Spleen (tissue), 11 donors: ENCODE results near the gene GRIN3B. TPM values are rescaled to one million over a fixed set of nuclear protein-coding genes. Genes with fewer than 3 reads are reported as not detected.

Source experiments
- DNase-seq: peaks from one replicate; pipeline ENCODE4 v3.0.0-alpha.2; 2020
- H3K27ac ChIP-seq, 8 donors: fragments of 200-600 bp; sonication (generic) in 7 of 8; 1 replicate in 4 of 8; 2 replicates in 4 of 8; pipeline versions ENCODE4 v1.5.0 to v1.8.0; 2016 to 2021; ENCODE audit warnings: inconsistent platforms in 4 of 8, mild to moderate bottlenecking in 4 of 8, moderate library complexity in 1 of 8
- H3K27me3 ChIP-seq, 7 donors: fragments of 200-600 bp; sonication (generic) in 6 of 7; replicated peaks in 1 of 7; 1 replicate in 4 of 7; 2 replicates in 3 of 7; pipeline versions ENCODE4 v1.5.0 to v1.8.0; 2016 to 2021; ENCODE audit warnings: inconsistent platforms in 3 of 7, mild to moderate bottlenecking in 1 of 7
- H3K36me3 ChIP-seq, 6 donors: fragments of 200-600 bp; sonication (generic) in 5 of 6; 1 replicate in 4 of 6; 2 replicates in 2 of 6; pipeline versions ENCODE4 v1.5.0 to v1.8.0; 2016 to 2021; ENCODE audit warnings: inconsistent platforms in 2 of 6
- H3K4me1 ChIP-seq, 6 donors: fragments of 200-600 bp; sonication (generic) in 5 of 6; 1 replicate in 3 of 6; 2 replicates in 3 of 6; pipeline versions ENCODE4 v1.5.0 to v1.8.0; 2016 to 2021; ENCODE audit warnings: inconsistent platforms in 3 of 6
- H3K4me3 ChIP-seq, 8 donors: fragments of 200-600 bp; sonication (generic) in 7 of 8; 1 replicate in 4 of 8; 2 replicates in 4 of 8; pipeline versions ENCODE4 v1.5.0 to v1.8.0; 2016 to 2021; ENCODE audit warnings: inconsistent platforms in 4 of 8, mild to moderate bottlenecking in 4 of 8, moderate library complexity in 2 of 8
- H3K9me3 ChIP-seq, 8 donors: fragments of 200-600 bp; sonication (generic) in 7 of 8; 1 replicate in 4 of 8; 2 replicates in 4 of 8; pipeline versions ENCODE4 v1.5.0 to v1.8.0; 2016 to 2021; ENCODE audit warnings: inconsistent platforms in 4 of 8
- CTCF ChIP-seq, 11 experiments: fragments of 200-600 bp in 7 of 11; fragments of 450-650 bp in 4 of 11; sonication (generic) in 4 of 11; IDR thresholded peaks in 8 of 11; conservative IDR thresholded peaks in 3 of 11; 1 replicate in 7 of 11; 2 replicates in 4 of 11; pipeline versions ENCODE4 v1.4.0 to v1.8.0; 2016 to 2021; ENCODE audit warnings: antibody characterized with exemption in 11 of 11, inconsistent platforms in 4 of 11, mild to moderate bottlenecking in 1 of 11
- POLR2A ChIP-seq, 3 donors: fragments of 450-650 bp; IDR thresholded peaks; one replicate each; pipeline ENCODE4 v1.5.1; 2017; ENCODE audit warnings: antibody characterized with exemption in 3 of 3, mild to moderate bottlenecking in 1 of 3
- POLR2AphosphoS5 ChIP-seq, 3 donors: sonication (generic); formaldehyde crosslinking; IDR thresholded peaks; one replicate each; pipeline ENCODE4 v1.5.1; 2017; ENCODE audit warnings: antibody characterized with exemption in 3 of 3
- WGBS, 5 donors: extraction: QIAGEN DNeasy Blood & Tissue Kit in 3 of 5; methylation state at CpG; one replicate each; pipeline versions ENCODE4 v1.1.5 to v1.1.7; 2013 to 2018; 5-methylcytosine and 5-hydroxymethylcytosine counted together
- intact Hi-C: fragments of 100-400 bp; cut with DNase I; formaldehyde crosslinking; loops from one replicate; pipeline ENCODE4 v1.15.0; 2023; ENCODE audit warnings: low total_unique reads
- polyA plus RNA-seq, 3 donors: library from polyadenylated mRNA; stranded (reverse); fragments of 200-250 nt; gene quantifications; one replicate each; pipeline ENCODE4 v1.2.1, GENCODE V29; 2013
- total RNA-seq, 7 donors: library from RNA; depleted of rRNA in 3 of 7; stranded (reverse); fragments of >200 nt in 3 of 7; fragmentation: NEBNext Ultra II Directional in 4 of 7; extraction: Animal tissue kit (Norgen Biotek cat#: 25700) in 4 of 7; gene quantifications; one replicate each; pipeline versions ENCODE4 v1.1.0 to v1.2.1, GENCODE V29; 2016 to 2021
- donor health status: healthy with polysubstance abuse.
- donor health status: DM: no; HTN: no; CAD: no; lungs with moderate emphysema.
- donor health status: DM: no; HTN: no; CAD: no.
- donor health status: Bipolar disorder and iron deficiency.
- donor health status: healthy.
- donor health status: DM: no; HTN: no; CAD: no.
- donor health status: DM: yes; HTN: yes; CAD: no.

The GRIN3B gene
- total and polyA plus RNA-seq, 10 donors = 0.07 to 0.11 TPM; not detected in 8

- peak; percentile 83 for DNase-seq
- Histone ChIP-seq H3K27me3 (no peaks in the 10 kb centered on the region), H3K9me3 (no peaks in the 10 kb centered on the region), H3K4me1 (peaks cover 38 to 86% (median 61%) of the 10 kb centered on the region in 6 donors), H3K36me3 (peaks cover 0 to 67% (median 32%) of the 10 kb centered on the region in 6 donors), H3K4me3 (peak overlapping the region in 5 of 8 donors; percentile 56 to 92 (median 73)), H3K27ac (peak overlapping the region; percentile 53 to 94 (median 86))
- 64 to 73% (median 66%) methylated on average over 22 of the region's 22 CpGs for WGBS, 5 donors
- no peak for TF ChIP-seq POLR2A (IDR thresholded peaks at IDR 0.05)
- peak in 1 of 3 donors; percentile 0 for TF ChIP-seq POLR2AphosphoS5 (IDR thresholded peaks at IDR 0.05)
- intact Hi-C loops = no loop called here
Measured at GRCh38 chr19:1038978-1039645, 38.9 kb downstream of the GRIN3B start.

- peak; percentile 100 for DNase-seq
- 2 to 7% (median 3%) methylated on average over 32 to 56 of the region's 56 CpGs for WGBS, 5 donors
- Histone ChIP-seq H3K4me1 (peaks cover 38 to 86% (median 61%) of the 10 kb centered on the region in 6 donors), H3K36me3 (peaks cover 0 to 74% (median 36%) of the 10 kb centered on the region in 6 donors), H3K4me3 (peak within 1 kb of the TSS; percentile 56 to 92 (median 70)), H3K27ac (peak within 1 kb of the TSS; percentile 53 to 94 (median 86)), H3K9me3 (no peaks in the 10 kb centered on the region), H3K27me3 (no peaks in the 10 kb centered on the region)
- intact Hi-C loops = no loop called here
- TF ChIP-seq POLR2AphosphoS5 (IDR thresholded peaks at IDR 0.05) (peak; percentile 96 to 99 (median 97)), CTCF (IDR thresholded peaks at IDR 0.05 in 8 of 11, conservative IDR thresholded peaks at IDR 0.05 in 3 of 11) (peak in 3 of 11 experiments; percentile 22 to 48 (median 46)), POLR2A (IDR thresholded peaks at IDR 0.05) (peak in 2 of 3 donors; percentile 33 to 72)
Measured at GRCh38 chr19:1039646-1040475, 39.6 kb downstream of the GRIN3B start, which contains the start of gene ABCA7. Gene ABCA7 (plus strand): TSS chr19:1040107. CDS start chr19:1041362, 1,255 bp downstream.

GRCh38 chr19:1040476-1041271 lies 40.5 kb downstream of the GRIN3B start:
- intact Hi-C loops = no loop called here
- WGBS, 5 donors = 1 to 3% (median 2%) methylated on average over 17 to 27 of the region's 27 CpGs
- peaks cover 0 to 72% (median 33%) of the 10 kb centered on the region in 6 donors for H3K36me3 ChIP-seq
- H3K9me3 ChIP-seq = no peaks in the 10 kb centered on the region
- peak overlapping the region; percentile 56 to 92 (median 70) for H3K4me3 ChIP-seq
- DNase-seq = peak; percentile 96
- peak overlapping the region in 7 of 8 donors; percentile 84 to 94 (median 87) for H3K27ac ChIP-seq
- TF ChIP-seq POLR2A (IDR thresholded peaks at IDR 0.05) (no peak), CTCF (IDR thresholded peaks at IDR 0.05 in 8 of 11, conservative IDR thresholded peaks at IDR 0.05 in 3 of 11) (no peak), POLR2AphosphoS5 (IDR thresholded peaks at IDR 0.05) (peak in 2 of 3 donors; percentile 29 to 53)
- H3K27me3 ChIP-seq = no peaks in the 10 kb centered on the region
- H3K4me1 ChIP-seq = peaks cover 38 to 78% (median 61%) of the 10 kb centered on the region in 6 donors

GRCh38 chr19:1041272-1041834 lies 41.1 kb downstream of the GRIN3B start:
- H3K9me3 ChIP-seq = no peaks in the 10 kb centered on the region
- peak; percentile 85 for DNase-seq
- peak overlapping the region in 6 of 8 donors; percentile 84 to 94 (median 88) for H3K27ac ChIP-seq
- H3K4me1 ChIP-seq = peaks cover 38 to 75% (median 58%) of the 10 kb centered on the region in 6 donors
- WGBS, 5 donors = 45 to 50% (median 46%) methylated on average over 25 to 26 of the region's 26 CpGs
- no peaks in the 10 kb centered on the region for H3K27me3 ChIP-seq
- peaks cover 0 to 71% (median 28%) of the 10 kb centered on the region in 6 donors for H3K36me3 ChIP-seq
- intact Hi-C loops = no loop called here
- peak overlapping the region in 7 of 8 donors; percentile 56 to 92 (median 71) for H3K4me3 ChIP-seq
- TF ChIP-seq CTCF (IDR thresholded peaks at IDR 0.05 in 8 of 11, conservative IDR thresholded peaks at IDR 0.05 in 3 of 11) = no peak
- TF ChIP-seq POLR2AphosphoS5 (IDR thresholded peaks at IDR 0.05) = no peak
- no peak for TF ChIP-seq POLR2A (IDR thresholded peaks at IDR 0.05)
